ENCODE results near the gene MADD.

GRCh38 chr11:47280099-47280498 lies 10.2 kb downstream of the MADD start:
- no peak for TF ChIP-seq CTCF (IDR thresholded peaks at IDR 0.05)
- no peak for TF ChIP-seq EZH2 (IDR thresholded peaks at IDR 0.05; ENCODE audit: borderline replicate concordance, insufficient read depth, low read depth, low read length, poor library complexity, severe bottlenecking)

All from B cell (primary cell).